Dendritic cell treated with granulocyte-macrophage colony-stimulating factor and Interleukin-4, amounts not matched to agents 40 ng/mL and 50 ng/mL, for 4 days (primary cell): ENCODE results near the gene SLC34A1.

ENCODE experiments used
- H3K27ac Mint-ChIP-seq: one replicate; pipeline ENCODE4 v1.8.0; 2022; ENCODE audit warnings: mild to moderate bottlenecking, mixed read lengths
- H3K27me3 Mint-ChIP-seq: one replicate; pipeline ENCODE4 v1.8.0; 2022; ENCODE audit warnings: mild to moderate bottlenecking, mixed read lengths
- H3K36me3 Mint-ChIP-seq: one replicate; pipeline ENCODE4 v1.8.0; 2022; ENCODE audit warnings: low read depth, mixed read lengths
- H3K4me1 Mint-ChIP-seq: one replicate; pipeline ENCODE4 v1.8.0; 2022; ENCODE audit warnings: low read depth, mixed read lengths
- H3K4me3 Mint-ChIP-seq: one replicate; pipeline ENCODE4 v1.8.0; 2022; ENCODE audit warnings: mild to moderate bottlenecking, moderate library complexity, mixed read lengths
- H3K9me3 Mint-ChIP-seq: one replicate; pipeline ENCODE4 v1.8.0; 2022; ENCODE audit warnings: mixed read lengths
- intact Hi-C: fragments of 100-400 bp; cut with micrococcal nuclease; formaldehyde crosslinking; loops from one replicate; pipeline ENCODE4 v1.15.0; 2022

SLC34A1 gene

GRCh38 chr5:177349762-177350161 lies 34.5 kb upstream of the SLC34A1 start:
- Mint-ChIP-seq H3K27me3 (no peaks in the 10 kb centered on the region), H3K27ac (no peak overlapping the region), H3K36me3 (peaks cover 63% of the 10 kb centered on the region), H3K4me3 (peak overlapping the region; percentile 62), H3K9me3 (no peaks in the 10 kb centered on the region), H3K4me1 (peaks cover 55% of the 10 kb centered on the region)
- intact Hi-C loops = no loop called here

- Mint-ChIP-seq H3K9me3 (peaks cover 5% of the 10 kb centered on the region), H3K4me3 (peak overlapping the region; percentile 96), H3K36me3 (peaks cover 52% of the 10 kb centered on the region), H3K27me3 (no peaks in the 10 kb centered on the region), H3K27ac (peak overlapping the region; percentile 100), H3K4me1 (peaks cover 66% of the 10 kb centered on the region)
- intact Hi-C loops = no loop called here
Observed at GRCh38 chr5:177350776-177351391, 33.4 kb upstream of the SLC34A1 start.

- H3K9me3 Mint-ChIP-seq = peaks cover 6% of the 10 kb centered on the region
- H3K27ac Mint-ChIP-seq = peak within 1 kb of the TSS; percentile 100
- H3K36me3 Mint-ChIP-seq = peaks cover 44% of the 10 kb centered on the region
Observed at GRCh38 chr5:177351392-177352329, 32.6 kb upstream of the SLC34A1 start, which contains the start of gene LMAN2. Gene LMAN2, minus strand, starts transcription at chr5:177351668. Its CDS starts 21 bp downstream, at chr5:177351647.

DNA sequence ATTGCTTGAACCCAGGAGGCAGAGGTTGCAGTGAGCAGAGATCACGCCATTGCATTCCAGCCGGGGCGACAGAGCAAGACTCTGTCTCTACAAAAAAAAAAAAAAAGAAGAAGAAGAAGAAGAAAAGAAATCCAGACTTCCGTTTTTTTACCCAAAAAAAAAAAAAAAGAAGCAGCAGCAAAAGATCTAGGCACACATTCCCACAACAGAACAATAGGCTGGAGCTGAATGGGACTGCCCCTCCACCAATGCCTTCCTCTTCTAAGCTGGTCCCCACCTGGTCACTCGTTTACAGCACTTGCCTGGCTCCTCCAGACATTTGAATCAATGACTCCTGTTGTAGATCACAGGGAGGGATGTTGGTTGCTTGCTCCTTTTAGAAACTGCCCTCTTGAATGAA lies 31.1 kb upstream of the SLC34A1 start:
- Mint-ChIP-seq H3K36me3 (peaks cover 37% of the 10 kb centered on the region), H3K4me3 (peak overlapping the region; percentile 96), H3K9me3 (peaks cover 6% of the 10 kb centered on the region), H3K4me1 (peaks cover 77% of the 10 kb centered on the region), H3K27ac (peak overlapping the region; percentile 100), H3K27me3 (no peaks in the 10 kb centered on the region)
- intact Hi-C loops = no loop called here

More at GRCh38 chr5:177351392-177352329, 32.6 kb upstream of the SLC34A1 start, which contains the start of gene LMAN2:
- H3K4me1 Mint-ChIP-seq = peaks cover 73% of the 10 kb centered on the region
- H3K4me3 Mint-ChIP-seq = peak within 1 kb of the TSS; percentile 96
- intact Hi-C loops = no loop called here
- H3K27me3 Mint-ChIP-seq = no peaks in the 10 kb centered on the region

- intact Hi-C loops = no loop called here
- Mint-ChIP-seq H3K27me3 (no peaks in the 10 kb centered on the region), H3K27ac (peak overlapping the region; percentile 58), H3K4me3 (no peak overlapping the region), H3K4me1 (peaks cover 84% of the 10 kb centered on the region), H3K9me3 (peaks cover 6% of the 10 kb centered on the region), H3K36me3 (peaks cover 39% of the 10 kb centered on the region)
Observed at GRCh38 chr5:177354256-177354655, 30.0 kb upstream of the SLC34A1 start.

DNA sequence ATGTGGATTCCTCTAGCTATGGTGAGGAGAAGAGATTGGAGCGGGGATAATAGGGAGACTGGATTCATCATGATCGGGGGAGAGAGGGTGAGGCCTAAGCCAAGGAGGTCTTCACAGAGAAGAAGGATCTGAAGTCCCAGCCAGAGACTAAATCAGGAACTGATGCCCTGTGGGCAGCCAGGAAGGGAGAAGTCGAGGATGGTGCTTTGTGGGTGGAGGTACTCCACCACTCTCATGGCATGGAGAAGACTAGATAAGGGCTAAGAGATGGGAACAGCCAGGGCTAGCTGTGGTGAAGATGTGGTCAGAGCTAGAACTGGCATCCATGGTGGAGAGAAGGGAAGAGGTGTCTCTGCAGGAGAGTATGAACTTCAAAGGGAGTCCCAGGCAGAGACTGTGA lies 29.5 kb upstream of the SLC34A1 start:
- peak overlapping the region; percentile 58 for H3K27ac Mint-ChIP-seq
- intact Hi-C loops = loop anchor here (5.0 kb wide), 1 partner anchor 47 kb away; no protein-coding TSS in a partner anchor
- peaks cover 84% of the 10 kb centered on the region for H3K4me1 Mint-ChIP-seq
- peak overlapping the region; percentile 13 for H3K4me3 Mint-ChIP-seq
- peaks cover 6% of the 10 kb centered on the region for H3K9me3 Mint-ChIP-seq
- H3K36me3 Mint-ChIP-seq = peaks cover 39% of the 10 kb centered on the region
- no peaks in the 10 kb centered on the region for H3K27me3 Mint-ChIP-seq

GRCh38 chr5:177355162-177355867 lies 28.9 kb upstream of the SLC34A1 start:
- peak overlapping the region; percentile 58 for H3K27ac Mint-ChIP-seq
- intact Hi-C loops = loop anchor here (5.0 kb wide), 1 partner anchor 48 kb away; no protein-coding TSS in a partner anchor
- H3K9me3 Mint-ChIP-seq = peaks cover 6% of the 10 kb centered on the region
- peaks cover 39% of the 10 kb centered on the region for H3K36me3 Mint-ChIP-seq
- H3K4me3 Mint-ChIP-seq = no peak overlapping the region
- peaks cover 84% of the 10 kb centered on the region for H3K4me1 Mint-ChIP-seq
- H3K27me3 Mint-ChIP-seq = no peaks in the 10 kb centered on the region

DNA sequence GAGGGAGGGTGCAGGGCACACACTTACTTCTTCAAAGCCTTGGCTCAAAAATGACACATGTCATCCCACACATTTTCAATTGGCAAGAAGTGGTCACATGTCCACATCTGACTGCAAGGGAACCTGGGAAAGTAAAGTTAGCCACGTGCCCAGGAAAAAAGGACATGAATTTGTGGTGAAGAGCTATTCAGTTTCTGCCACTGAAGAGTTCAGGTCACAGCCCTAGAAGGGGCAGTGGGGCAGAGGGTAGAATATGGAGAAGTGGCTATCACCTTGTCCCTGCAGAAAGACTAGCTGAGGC lies 28.4 kb upstream of the SLC34A1 start:
- Mint-ChIP-seq H3K36me3 (peaks cover 39% of the 10 kb centered on the region), H3K4me3 (no peak overlapping the region), H3K4me1 (peaks cover 84% of the 10 kb centered on the region), H3K27me3 (no peaks in the 10 kb centered on the region), H3K9me3 (peaks cover 6% of the 10 kb centered on the region), H3K27ac (peak overlapping the region; percentile 58)
- intact Hi-C loops = loop anchor here (5.0 kb wide), 1 partner anchor 49 kb away; no protein-coding TSS in a partner anchor

GRCh38 chr5:177356746-177357145 lies 27.5 kb upstream of the SLC34A1 start:
- Mint-ChIP-seq H3K9me3 (peaks cover 6% of the 10 kb centered on the region), H3K27me3 (no peaks in the 10 kb centered on the region), H3K36me3 (peaks cover 31% of the 10 kb centered on the region), H3K4me1 (peaks cover 94% of the 10 kb centered on the region), H3K4me3 (peak overlapping the region; percentile 94), H3K27ac (peak overlapping the region; percentile 84)
- intact Hi-C loops = loop anchor here (5.0 kb wide), 1 partner anchor 49 kb away; no protein-coding TSS in a partner anchor

- intact Hi-C loops = loop anchor here (5.0 kb wide), 1 partner anchor 50 kb away; no protein-coding TSS in a partner anchor
- H3K4me3 Mint-ChIP-seq = peak overlapping the region; percentile 94
Observed at GRCh38 chr5:177357146-177357458, 27.1 kb upstream of the SLC34A1 start.

DNA sequence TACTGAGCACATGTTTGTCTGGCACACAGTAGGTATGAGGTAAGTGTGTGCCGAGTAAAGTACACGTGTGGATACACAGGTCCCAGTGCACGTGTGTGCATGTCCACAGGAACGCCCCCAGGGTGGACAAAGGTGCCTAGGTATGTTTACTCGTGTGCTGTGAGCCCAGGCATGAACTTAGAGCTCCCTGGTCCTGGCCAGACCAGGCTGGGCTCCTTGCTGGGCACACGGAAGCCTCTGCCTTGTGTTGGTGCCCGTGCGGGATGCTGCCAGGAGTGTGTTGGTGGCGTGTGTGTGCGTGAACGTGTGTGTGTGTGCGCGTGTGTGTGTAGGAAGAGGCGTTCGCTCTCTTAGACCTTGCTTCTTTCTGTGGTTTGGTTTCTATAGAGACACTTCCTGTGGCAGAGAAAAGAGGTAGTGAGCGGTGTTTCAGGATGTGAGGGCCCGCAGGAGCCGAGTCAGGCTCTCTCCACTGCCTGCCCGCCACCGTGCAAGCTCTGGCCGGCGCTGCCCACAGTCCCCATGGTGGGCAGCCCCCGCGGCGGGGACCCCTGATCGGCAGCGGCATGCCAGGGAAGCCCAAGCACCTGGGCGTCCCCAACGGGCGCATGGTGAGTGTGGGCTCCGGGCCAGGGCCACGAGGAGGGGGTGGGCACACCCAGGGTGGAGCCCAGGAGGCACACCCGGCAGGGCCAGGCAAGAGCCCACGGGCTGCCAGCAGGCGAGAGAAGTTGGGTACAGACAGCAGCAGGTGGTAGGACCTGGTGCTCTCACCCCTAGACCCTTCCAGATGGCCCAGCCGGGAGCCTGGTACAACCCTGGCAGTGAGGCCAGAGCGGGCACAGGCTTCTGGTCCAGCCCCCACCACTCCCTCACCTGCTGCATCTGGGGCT lies 26.5 kb upstream of the SLC34A1 start, which contains the start of gene RGS14:
TSS of gene RGS14 (plus strand) at position 466 of the 893 bp plus-strand sequence. CDS start at position 567, 101 bp downstream.
- intact Hi-C loops = loop anchor here (5.0 kb wide), 1 partner anchor 50 kb away; no protein-coding TSS in a partner anchor
- H3K36me3 Mint-ChIP-seq = peaks cover 36% of the 10 kb centered on the region
- no peaks in the 10 kb centered on the region for H3K27me3 Mint-ChIP-seq
- peak within 1 kb of the TSS; percentile 94 for H3K4me3 Mint-ChIP-seq
- H3K27ac Mint-ChIP-seq = peak within 1 kb of the TSS; percentile 84
- peaks cover 6% of the 10 kb centered on the region for H3K9me3 Mint-ChIP-seq
- peaks cover 95% of the 10 kb centered on the region for H3K4me1 Mint-ChIP-seq

More at GRCh38 chr5:177357146-177357458, 27.1 kb upstream of the SLC34A1 start:
- Mint-ChIP-seq H3K4me1 (peaks cover 95% of the 10 kb centered on the region), H3K9me3 (peaks cover 6% of the 10 kb centered on the region), H3K36me3 (peaks cover 31% of the 10 kb centered on the region), H3K27ac (peak overlapping the region; percentile 84), H3K27me3 (no peaks in the 10 kb centered on the region)

DNA sequence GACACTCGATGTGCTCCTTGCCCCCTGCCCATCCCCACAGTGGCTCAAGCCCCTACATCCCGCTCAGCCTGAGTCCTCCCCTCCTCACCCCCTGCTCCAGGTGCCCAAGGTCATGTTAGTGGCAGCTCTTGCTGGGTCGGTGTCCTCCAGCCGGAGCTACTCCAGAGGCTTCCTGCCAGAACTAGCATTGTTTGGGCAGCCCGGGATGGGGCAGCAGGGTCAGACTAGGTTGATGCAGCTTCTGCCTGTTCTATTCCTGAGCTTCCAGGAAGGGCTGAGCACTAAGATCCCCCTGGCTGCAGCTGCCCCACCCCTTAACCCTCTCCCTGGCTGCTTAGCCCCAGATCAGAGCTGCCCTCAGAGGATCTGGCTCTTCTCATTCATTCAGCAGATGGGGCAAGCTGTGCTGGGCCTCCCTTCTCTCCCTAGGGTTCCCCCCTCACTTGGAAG lies 25.8 kb upstream of the SLC34A1 start:
- Mint-ChIP-seq H3K4me1 (peaks cover 95% of the 10 kb centered on the region), H3K9me3 (peaks cover 6% of the 10 kb centered on the region), H3K4me3 (peak overlapping the region; percentile 94), H3K36me3 (peaks cover 40% of the 10 kb centered on the region), H3K27me3 (no peaks in the 10 kb centered on the region), H3K27ac (peak overlapping the region; percentile 84)
- intact Hi-C loops = loop anchor here (5.0 kb wide), 1 partner anchor 51 kb away; no protein-coding TSS in a partner anchor
